Thyroid gland (tissue), 4 donors: ENCODE measurements around the gene CBFA2T2. TPM values are rescaled to one million over a fixed set of nuclear protein-coding genes. Genes with fewer than 3 reads are reported as not detected.

Experiments used
- DNase-seq, 2 donors: peaks; one replicate each; pipeline ENCODE4 v3.0.0-alpha.2; 2019
- H3K27ac ChIP-seq, 3 donors: fragments of 200-600 bp; sonication (generic); 1 replicate in 2 of 3; 2 replicates in 1 of 3; pipeline ENCODE4 v1.5.1; 2016 to 2019; ENCODE audit warnings: mild to moderate bottlenecking in 1 of 3, moderate library complexity in 1 of 3
- H3K27me3 ChIP-seq: fragments of 200-600 bp; sonication (generic); one replicate; pipeline ENCODE4 v1.5.1; 2019
- H3K36me3 ChIP-seq, 2 donors: fragments of 200-600 bp; sonication (generic); one replicate each; pipeline ENCODE4 v1.5.1; 2016 to 2019
- H3K4me1 ChIP-seq, 2 donors: fragments of 200-600 bp; sonication (generic); one replicate each; pipeline ENCODE4 v1.5.1; 2017 to 2019
- H3K4me3 ChIP-seq, 3 donors: fragments of 200-600 bp; sonication (generic); replicated peaks in 1 of 3; 1 replicate in 2 of 3; 2 replicates in 1 of 3; pipeline ENCODE4 v1.5.1; 2016; ENCODE audit warnings: mild to moderate bottlenecking in 1 of 3
- H3K9me3 ChIP-seq: fragments of 200-600 bp; sonication (generic); one replicate; pipeline ENCODE4 v1.5.1; 2017
- CTCF ChIP-seq, 6 experiments: fragments of 200-600 bp in 3 of 6; fragments of 450-650 bp in 3 of 6; sonication (generic) in 3 of 6; IDR thresholded peaks; one replicate each; pipeline ENCODE4 v1.5.1; 2016 to 2019; ENCODE audit warnings: antibody characterized with exemption in 6 of 6, mild to moderate bottlenecking in 2 of 6, inconsistent platforms in 1 of 6, moderate library complexity in 1 of 6
- POLR2A ChIP-seq, 2 donors: fragments of 450-650 bp; IDR thresholded peaks; one replicate each; pipeline ENCODE4 v1.6.1; 2017; ENCODE audit warnings: antibody characterized with exemption in 2 of 2, mild to moderate bottlenecking in 2 of 2, moderate library complexity in 1 of 2
- WGBS, 2 donors: methylation state at CpG; one replicate each; pipeline ENCODE4 v1.1.5; 2017; 5-methylcytosine and 5-hydroxymethylcytosine counted together
- intact Hi-C: fragments of 100-400 bp; cut with DNase I; formaldehyde crosslinking; loops from one replicate; pipeline ENCODE4 v1.15.1; 2023
- total RNA-seq, 4 donors: library from RNA; depleted of rRNA; stranded (reverse); fragments of >200 nt; gene quantifications; one replicate each; pipeline ENCODE4 v1.2.3, GENCODE V29; 2016

CBFA2T2 gene
- total RNA-seq, 4 donors from 2014 or later = 29.7 to 57.3 (median 35.8) TPM

DNA sequence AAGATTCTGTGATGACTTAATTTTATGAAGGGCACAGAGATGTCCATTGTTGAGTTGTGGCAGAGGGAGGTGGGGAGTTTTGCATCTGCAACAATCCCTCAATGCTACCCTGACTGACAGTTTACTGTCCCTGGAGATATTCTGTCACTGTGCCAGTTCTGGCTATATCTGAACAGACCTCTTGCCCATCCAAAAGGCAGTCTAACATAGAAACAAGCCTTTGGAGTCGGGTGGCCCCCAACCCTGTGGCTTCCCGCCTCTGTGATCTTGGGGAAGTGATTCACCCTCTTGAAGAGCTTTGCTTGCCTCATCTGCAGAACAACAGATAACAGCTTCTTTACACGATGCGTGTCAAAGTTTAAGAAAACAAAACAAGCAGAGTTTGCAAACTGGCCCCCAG, 200.1 kb downstream of the CBFA2T2 start:
- Histone ChIP-seq H3K4me1 (peaks cover 22 to 51% of the 10 kb centered on the region in 2 donors), H3K27ac (no peak overlapping the region), H3K36me3 (no peaks in the 10 kb centered on the region), H3K9me3 (no peaks in the 10 kb centered on the region), H3K27me3 (no peaks in the 10 kb centered on the region), H3K4me3 (no peak overlapping the region)
- WGBS, 2 donors = 59 to 62% methylated on average over 4 of the region's 4 CpGs
- TF ChIP-seq POLR2A (IDR thresholded peaks at IDR 0.05) (no peak), CTCF (IDR thresholded peaks at IDR 0.05) (no peak)
- no peak for DNase-seq
- intact Hi-C loops = loop anchor here (5.0 kb wide), 1 partner anchor 37 kb away; no protein-coding TSS in a partner anchor

- intact Hi-C loops = loop anchor here (5.0 kb wide), 1 partner anchor 34 kb away; no protein-coding TSS in a partner anchor
- no peaks in the 10 kb centered on the region for H3K27me3 ChIP-seq
- H3K27ac ChIP-seq = peak overlapping the region; percentile 68 to 89 (median 81)
- no peak for TF ChIP-seq CTCF (IDR thresholded peaks at IDR 0.05)
- TF ChIP-seq POLR2A (IDR thresholded peaks at IDR 0.05) = no peak
- no peak overlapping the region for H3K4me3 ChIP-seq
- peaks cover 22 to 35% of the 10 kb centered on the region in 2 donors for H3K4me1 ChIP-seq
- no peaks in the 10 kb centered on the region for H3K9me3 ChIP-seq
- peak; percentile 80 to 81 for DNase-seq
- H3K36me3 ChIP-seq = no peaks in the 10 kb centered on the region
- WGBS, 2 donors = 60 to 66% methylated on average over 5 of the region's 5 CpGs
Measured at GRCh38 chr20:33693289-33693688, 203.4 kb downstream of the CBFA2T2 start.

- peak; percentile 89 for DNase-seq
- Histone ChIP-seq H3K36me3 (no peaks in the 10 kb centered on the region), H3K27ac (peak overlapping the region; percentile 68 to 89 (median 81)), H3K9me3 (no peaks in the 10 kb centered on the region), H3K4me1 (peaks cover 17 to 28% of the 10 kb centered on the region in 2 donors), H3K4me3 (no peak overlapping the region), H3K27me3 (no peaks in the 10 kb centered on the region)
- WGBS, 2 donors = 58 to 63% methylated on average over 17 of the region's 17 CpGs
- intact Hi-C loops = loop anchor here (5.0 kb wide), 1 partner anchor 33 kb away; no protein-coding TSS in a partner anchor
- TF ChIP-seq POLR2A (IDR thresholded peaks at IDR 0.05) = no peak
- TF ChIP-seq CTCF (IDR thresholded peaks at IDR 0.05) = peak in 1 of 6 experiments; percentile 5
Measured at GRCh38 chr20:33693741-33694638, 204.1 kb downstream of the CBFA2T2 start.

- 62 to 70% methylated on average over 6 of the region's 6 CpGs for whole genome bisulfite sequencing, 2 donors
- TF ChIP-seq POLR2A (IDR thresholded peaks at IDR 0.05) (no peak), CTCF (IDR thresholded peaks at IDR 0.05) (no peak)
Measured at GRCh38 chr20:33694639-33695012, 204.7 kb downstream of the CBFA2T2 start.

GRCh38 chr20:33696448-33696847, 206.6 kb downstream of the CBFA2T2 start:
- intact Hi-C loops = no loop called here
- Histone ChIP-seq H3K27ac (no peak overlapping the region), H3K4me3 (no peak overlapping the region), H3K27me3 (no peaks in the 10 kb centered on the region), H3K9me3 (no peaks in the 10 kb centered on the region), H3K4me1 (peaks cover 16 to 32% of the 10 kb centered on the region in 2 donors), H3K36me3 (no peaks in the 10 kb centered on the region)
- 87 to 88% methylated on average over 4 of the region's 4 CpGs for WGBS, 2 donors
- no peak for DNase-seq
- TF ChIP-seq POLR2A (IDR thresholded peaks at IDR 0.05) (no peak), CTCF (IDR thresholded peaks at IDR 0.05) (no peak)

More at GRCh38 chr20:33694639-33695012, 204.7 kb downstream of the CBFA2T2 start:
- Histone ChIP-seq H3K4me3 (no peak overlapping the region), H3K36me3 (no peaks in the 10 kb centered on the region), H3K27me3 (no peaks in the 10 kb centered on the region), H3K27ac (peak overlapping the region; percentile 68 to 89 (median 81)), H3K9me3 (no peaks in the 10 kb centered on the region), H3K4me1 (peaks cover 16 to 24% of the 10 kb centered on the region in 2 donors)
- intact Hi-C loops = loop anchor here (5.0 kb wide), 1 partner anchor 33 kb away; no protein-coding TSS in a partner anchor
- DNase-seq = peak in 1 of 2 donors; percentile 53
